GM12872 (cell line): Measurements from ENCODE around the gene PDE6G.

Source experiments
- CTCF ChIP-seq: IDR thresholded peaks from 3 replicates; pipeline ENCODE4 v1.5.1; 2011; ENCODE audit warnings: low read depth, mild to moderate bottlenecking, low read length, moderate library complexity; ENCODE audit not compliant: insufficient read depth

The PDE6G gene

GRCh38 chr17:81664051-81664470 lies 7.7 kb upstream of the PDE6G start:
- no peak for TF ChIP-seq CTCF

- TF ChIP-seq CTCF: no peak
Measured at GRCh38 chr17:81662002-81662401, 5.7 kb upstream of the PDE6G start.

- TF ChIP-seq CTCF: no peak
Measured at GRCh38 chr17:81660441-81660840, 4.1 kb upstream of the PDE6G start.

GRCh38 chr17:81659038-81659437 lies 2.7 kb upstream of the PDE6G start:
- no peak for TF ChIP-seq CTCF

- no peak for TF ChIP-seq CTCF
Measured at GRCh38 chr17:81656835-81657234, 493 bp upstream of the PDE6G start.

- TF ChIP-seq CTCF: no peak
Measured at GRCh38 chr17:81655378-81656117, 794 bp downstream of the PDE6G start.

GRCh38 chr17:81652906-81653771 lies 3.2 kb downstream of the PDE6G start:
- no peak for TF ChIP-seq CTCF
